NCI-H345 (cell line): ENCODE data around the gene BPIFA1.

Experiments
- DNase-seq: peaks from one replicate; lab custom pipeline; 2025; lab: John Stamatoyannopoulos, UW

The BPIFA1 gene

GRCh38 chr20:33239979-33240736, 4.4 kb downstream of the BPIFA1 start:
- no peak for DNase-seq

- no peak for DNase-seq
These were observed 5.1 kb downstream of the BPIFA1 start for GRCh38 chr20:33240923-33241322.

GRCh38 chr20:33242319-33243100, 6.7 kb downstream of the BPIFA1 start:
- DNase-seq = no peak

GRCh38 chr20:33246077-33246476, 10.3 kb downstream of the BPIFA1 start:
- no peak for DNase-seq

- no peak for DNase-seq
These were observed 13.7 kb downstream of the BPIFA1 start for GRCh38 chr20:33249456-33249855.

GRCh38 chr20:33250666-33251065, 14.9 kb downstream of the BPIFA1 start:
- no peak for DNase-seq

GRCh38 chr20:33251496-33251895, 15.7 kb downstream of the BPIFA1 start:
- no peak for DNase-seq

GRCh38 chr20:33252460-33252859, 16.7 kb downstream of the BPIFA1 start:
- DNase-seq = no peak

GRCh38 chr20:33255005-33255404, 19.2 kb downstream of the BPIFA1 start:
- no peak for DNase-seq

GRCh38 chr20:33257237-33257636, 21.4 kb downstream of the BPIFA1 start:
- DNase-seq = no peak

GRCh38 chr20:33259371-33259770, 23.6 kb downstream of the BPIFA1 start:
- no peak for DNase-seq

GRCh38 chr20:33261465-33261864, 25.7 kb downstream of the BPIFA1 start:
- no peak for DNase-seq

GRCh38 chr20:33262658-33263065, 26.9 kb downstream of the BPIFA1 start:
- peak; percentile 51 for DNase-seq

- DNase-seq = no peak
These were observed 28.0 kb downstream of the BPIFA1 start for GRCh38 chr20:33263784-33264183.

GRCh38 chr20:33267701-33268100, 31.9 kb downstream of the BPIFA1 start:
- no peak for DNase-seq

GRCh38 chr20:33272155-33272873, 36.5 kb downstream of the BPIFA1 start:
- DNase-seq = no peak

GRCh38 chr20:33273117-33273851, 37.5 kb downstream of the BPIFA1 start:
- no peak for DNase-seq

GRCh38 chr20:33275215-33275614, 39.4 kb downstream of the BPIFA1 start:
- DNase-seq = no peak

- DNase-seq = no peak
These were observed 40.1 kb downstream of the BPIFA1 start for GRCh38 chr20:33275871-33276270.

GRCh38 chr20:33276303-33277113, 40.7 kb downstream of the BPIFA1 start:
- no peak for DNase-seq
